K562 (cell line): Measurements from ENCODE around the gene PLTP. TPM values are rescaled to one million over a fixed set of nuclear protein-coding genes. Genes with fewer than 3 reads are reported as not detected.
A peak's percentile ranks its signal among the peaks of the same experiment; 100 is the strongest.

Experiments
- ATF7 ChIP-seq: fragments of 450-650 bp; IDR thresholded peaks from 2 replicates; pipeline ENCODE4 v1.7.1; 2014; ENCODE audit warnings: mild to moderate bottlenecking, moderate library complexity
- BRCA1 ChIP-seq, 2 experiments: fragments of 450-650 bp in 1 of 2; sonication (generic) in 1 of 2; formaldehyde crosslinking in 1 of 2; IDR thresholded peaks; 2 replicates each; pipeline versions ENCODE4 v1.5.0 to v1.6.1; 2017 to 2020; ENCODE audit warnings: mild to moderate bottlenecking in 1 of 2, missing genetic modification reagents in 1 of 2
- LCOR ChIP-seq: sonication (generic); formaldehyde crosslinking; IDR thresholded peaks from 2 replicates; pipeline ENCODE4 v1.8.0; 2022; ENCODE audit warnings: mild to moderate bottlenecking, missing genetic modification reagents
- MAFK ChIP-seq: IDR thresholded peaks from 2 replicates; pipeline ENCODE4 v1.6.1; 2011; ENCODE audit warnings: low read length, improper control_type of control experiment
- MCM5 ChIP-seq: fragments of 450-650 bp; IDR thresholded peaks from 2 replicates; pipeline ENCODE4 v1.6.1; 2016; ENCODE audit warnings: low read depth
- MCM7 ChIP-seq, 2 experiments: fragments of 450-650 bp; IDR thresholded peaks; 2 replicates each; pipeline ENCODE4 v1.6.1; 2016 to 2018
- NFE2 ChIP-seq: IDR thresholded peaks from 2 replicates; pipeline ENCODE4 v1.6.1; 2014; ENCODE audit warnings: antibody characterized with exemption, low read depth
- SUPT5H ChIP-seq: fragments of 450-650 bp; IDR thresholded peaks from 2 replicates; pipeline ENCODE4 v1.6.1; 2016
- TAF7 ChIP-seq: fragments of 450-650 bp; IDR thresholded peaks from 2 replicates; pipeline ENCODE4 v1.6.1; 2016; ENCODE audit warnings: missing genetic modification characterization, missing compliant biosample characterization
- TBL1XR1 ChIP-seq, 2 experiments: IDR thresholded peaks; 2 replicates each; pipeline ENCODE4 v1.6.1; 2012; ENCODE audit warnings: improper control_type of control experiment in 2 of 2, low read length in 2 of 2, mild to moderate bottlenecking in 1 of 2
- polyA plus RNA-seq, 8 experiments: library from polyadenylated mRNA; depleted of rRNA in 4 of 8; stranded (reverse) in 5 of 8; unstranded in 3 of 8; fragments of >200 nt; fragmentation: Nextera tagmentation in 2 of 8; fragmentation: Illumina TruSeq in 1 of 8; extraction: Ambion mirVana in 2 of 8; extraction: Trizol in 1 of 8; gene quantifications; 2 replicates each; pipeline versions ENCODE4 v1.2.1 to v1.2.3, GENCODE V29; 2011 to 2014; ENCODE audit warnings: inconsistent platforms in 1 of 8, missing spikeins in 1 of 8
- total RNA-seq, 7 experiments: library from RNA; depleted of rRNA in 6 of 7; stranded (reverse); fragments of >200 nt in 6 of 7; fragmentation: Illumina TruSeq in 2 of 7; extraction: Trizol in 2 of 7; gene quantifications; 2 replicates each; pipeline versions ENCODE4 v1.2.1 to v1.2.3, GENCODE V29; 2011 to 2021; ENCODE audit warnings: low replicate concordance in 1 of 7
- TF ChIP-seq, protein P1 (sequence below), 2 experiments: fragments of 450-650 bp; formaldehyde crosslinking in 1 of 2; IDR thresholded peaks; 2 replicates each; pipeline versions ENCODE4 v1.4.0 to v1.6.1; 2014 to 2020; ENCODE audit warnings: mild to moderate bottlenecking in 2 of 2, borderline replicate concordance in 1 of 2, low read depth in 1 of 2
- TF ChIP-seq, protein P2 (sequence below): fragments of 450-650 bp; IDR thresholded peaks from 2 replicates; pipeline ENCODE4 v1.6.1; 2014; ENCODE audit warnings: low read depth, mild to moderate bottlenecking, moderate library complexity, borderline replicate concordance
- TF ChIP-seq, protein P3 (sequence below), 2 experiments: IDR thresholded peaks; 2 replicates each; pipeline ENCODE4 v1.6.1; 2012; ENCODE audit warnings: improper control_type of control experiment in 2 of 2, low read depth in 2 of 2, low read length in 2 of 2, borderline replicate concordance in 1 of 2

Gene PLTP
- total and polyA plus RNA-seq, 9 of the 15 experiments (the other 6 are each of a cell fraction or from before 2014, with no cell fraction given): 2.8 to 29.3 (median 17.6) TPM

DNA sequence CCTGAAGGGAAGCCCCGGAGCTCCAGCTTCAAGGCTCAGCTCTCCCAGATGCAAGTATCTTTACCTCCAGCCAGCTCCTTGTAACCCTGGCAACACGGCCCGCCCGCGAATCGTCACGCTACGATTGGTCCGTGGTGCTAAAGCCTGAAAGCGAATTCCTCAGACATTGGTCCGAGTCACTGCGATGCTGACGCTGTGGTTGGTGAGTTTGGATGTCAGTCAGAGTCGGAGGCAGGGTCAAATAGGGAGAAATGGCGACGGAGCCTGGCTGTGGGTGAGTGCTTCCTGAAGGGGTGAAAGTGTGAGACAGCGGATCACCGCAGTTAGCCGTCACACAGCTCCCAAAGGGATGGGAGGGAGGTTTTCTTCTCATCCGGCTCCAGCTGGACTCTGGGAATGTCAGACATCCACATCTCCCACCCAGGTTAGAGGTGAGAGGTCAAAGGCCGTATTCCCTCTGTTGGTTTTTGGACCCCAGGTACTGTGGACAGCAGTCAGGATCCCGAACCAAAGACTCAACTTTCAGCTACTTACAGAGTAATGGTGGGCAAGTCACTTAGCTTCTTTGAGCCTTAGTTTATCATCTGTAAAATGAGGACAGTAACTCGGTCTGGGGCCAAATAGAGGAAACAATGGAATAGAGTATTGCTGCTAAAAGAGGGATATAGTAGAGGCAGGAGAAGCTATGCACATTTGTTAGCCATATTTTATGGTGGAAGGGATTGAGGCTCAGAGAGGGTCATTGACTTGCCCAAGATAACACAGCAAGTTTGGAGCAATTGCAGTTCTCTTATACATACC is 30.8 kb downstream of the PLTP start, which contains the start of gene ZSWIM1 (continued):
- TF ChIP-seq, protein P1, sequence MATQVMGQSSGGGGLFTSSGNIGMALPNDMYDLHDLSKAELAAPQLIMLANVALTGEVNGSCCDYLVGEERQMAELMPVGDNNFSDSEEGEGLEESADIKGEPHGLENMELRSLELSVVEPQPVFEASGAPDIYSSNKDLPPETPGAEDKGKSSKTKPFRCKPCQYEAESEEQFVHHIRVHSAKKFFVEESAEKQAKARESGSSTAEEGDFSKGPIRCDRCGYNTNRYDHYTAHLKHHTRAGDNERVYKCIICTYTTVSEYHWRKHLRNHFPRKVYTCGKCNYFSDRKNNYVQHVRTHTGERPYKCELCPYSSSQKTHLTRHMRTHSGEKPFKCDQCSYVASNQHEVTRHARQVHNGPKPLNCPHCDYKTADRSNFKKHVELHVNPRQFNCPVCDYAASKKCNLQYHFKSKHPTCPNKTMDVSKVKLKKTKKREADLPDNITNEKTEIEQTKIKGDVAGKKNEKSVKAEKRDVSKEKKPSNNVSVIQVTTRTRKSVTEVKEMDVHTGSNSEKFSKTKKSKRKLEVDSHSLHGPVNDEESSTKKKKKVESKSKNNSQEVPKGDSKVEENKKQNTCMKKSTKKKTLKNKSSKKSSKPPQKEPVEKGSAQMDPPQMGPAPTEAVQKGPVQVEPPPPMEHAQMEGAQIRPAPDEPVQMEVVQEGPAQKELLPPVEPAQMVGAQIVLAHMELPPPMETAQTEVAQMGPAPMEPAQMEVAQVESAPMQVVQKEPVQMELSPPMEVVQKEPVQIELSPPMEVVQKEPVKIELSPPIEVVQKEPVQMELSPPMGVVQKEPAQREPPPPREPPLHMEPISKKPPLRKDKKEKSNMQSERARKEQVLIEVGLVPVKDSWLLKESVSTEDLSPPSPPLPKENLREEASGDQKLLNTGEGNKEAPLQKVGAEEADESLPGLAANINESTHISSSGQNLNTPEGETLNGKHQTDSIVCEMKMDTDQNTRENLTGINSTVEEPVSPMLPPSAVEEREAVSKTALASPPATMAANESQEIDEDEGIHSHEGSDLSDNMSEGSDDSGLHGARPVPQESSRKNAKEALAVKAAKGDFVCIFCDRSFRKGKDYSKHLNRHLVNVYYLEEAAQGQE (IDR thresholded peaks at IDR 0.05; ENCODE audit: borderline replicate concordance): peak; percentile 45
- TF ChIP-seq, protein P1 (CRISPR knock-in tag; IDR thresholded peaks at IDR 0.05; ENCODE audit: low read depth): peak; percentile 34; the same call in 1 of the 2 replicates
- TF ChIP-seq MAFK: 0 out of 2 replicates have a peak, but pooled peaks have one; percentile 4
- peak; percentile 96 for TF ChIP-seq TAF7 (tag)
- TF ChIP-seq LCOR: peak; percentile 59; the same call in 1 of the 2 replicates
- peak; percentile 63; the same call in 1 of the 2 replicates for TF ChIP-seq ATF7
- peak in 1 of 2 experiments; percentile 77; a peak in 2 of 4 replicates for TF ChIP-seq TBL1XR1 (IDR thresholded peaks at IDR 0.05; ENCODE audit: low read length in 2 of 2)
- no peak for TF ChIP-seq BRCA1 (IDR thresholded peaks at IDR 0.05)
- no peak for TF ChIP-seq BRCA1 (CRISPR knock-in tag; IDR thresholded peaks at IDR 0.05)
- TF ChIP-seq NFE2: no peak
- TF ChIP-seq MCM5: no peak
- TF ChIP-seq, protein P2, sequence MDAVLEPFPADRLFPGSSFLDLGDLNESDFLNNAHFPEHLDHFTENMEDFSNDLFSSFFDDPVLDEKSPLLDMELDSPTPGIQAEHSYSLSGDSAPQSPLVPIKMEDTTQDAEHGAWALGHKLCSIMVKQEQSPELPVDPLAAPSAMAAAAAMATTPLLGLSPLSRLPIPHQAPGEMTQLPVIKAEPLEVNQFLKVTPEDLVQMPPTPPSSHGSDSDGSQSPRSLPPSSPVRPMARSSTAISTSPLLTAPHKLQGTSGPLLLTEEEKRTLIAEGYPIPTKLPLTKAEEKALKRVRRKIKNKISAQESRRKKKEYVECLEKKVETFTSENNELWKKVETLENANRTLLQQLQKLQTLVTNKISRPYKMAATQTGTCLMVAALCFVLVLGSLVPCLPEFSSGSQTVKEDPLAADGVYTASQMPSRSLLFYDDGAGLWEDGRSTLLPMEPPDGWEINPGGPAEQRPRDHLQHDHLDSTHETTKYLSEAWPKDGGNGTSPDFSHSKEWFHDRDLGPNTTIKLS: 0 out of 2 replicates have a peak, but pooled peaks have one; percentile 52
- TF ChIP-seq SUPT5H: peak; percentile 95
- TF ChIP-seq MCM7 (IDR thresholded peaks at IDR 0.05): no peak
- TF ChIP-seq, protein P3, sequence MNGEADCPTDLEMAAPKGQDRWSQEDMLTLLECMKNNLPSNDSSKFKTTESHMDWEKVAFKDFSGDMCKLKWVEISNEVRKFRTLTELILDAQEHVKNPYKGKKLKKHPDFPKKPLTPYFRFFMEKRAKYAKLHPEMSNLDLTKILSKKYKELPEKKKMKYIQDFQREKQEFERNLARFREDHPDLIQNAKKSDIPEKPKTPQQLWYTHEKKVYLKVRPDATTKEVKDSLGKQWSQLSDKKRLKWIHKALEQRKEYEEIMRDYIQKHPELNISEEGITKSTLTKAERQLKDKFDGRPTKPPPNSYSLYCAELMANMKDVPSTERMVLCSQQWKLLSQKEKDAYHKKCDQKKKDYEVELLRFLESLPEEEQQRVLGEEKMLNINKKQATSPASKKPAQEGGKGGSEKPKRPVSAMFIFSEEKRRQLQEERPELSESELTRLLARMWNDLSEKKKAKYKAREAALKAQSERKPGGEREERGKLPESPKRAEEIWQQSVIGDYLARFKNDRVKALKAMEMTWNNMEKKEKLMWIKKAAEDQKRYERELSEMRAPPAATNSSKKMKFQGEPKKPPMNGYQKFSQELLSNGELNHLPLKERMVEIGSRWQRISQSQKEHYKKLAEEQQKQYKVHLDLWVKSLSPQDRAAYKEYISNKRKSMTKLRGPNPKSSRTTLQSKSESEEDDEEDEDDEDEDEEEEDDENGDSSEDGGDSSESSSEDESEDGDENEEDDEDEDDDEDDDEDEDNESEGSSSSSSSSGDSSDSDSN (IDR thresholded peaks at IDR 0.05; ENCODE audit: borderline replicate concordance in 1 of 2, low read depth in 2 of 2, low read length in 2 of 2): 0 out of 4 replicates have a peak, but pooled peaks of 1 of the 2 experiments have one; percentile 41
